NCI-H774 (cell line): ENCODE measurements around the gene ZNF708.
"Not testable (repeated sequence)": the region's sequence is repeated elsewhere in the genome, so short reads cannot be mapped to it uniquely, and the experiment has no call there.

Source experiments
- DNase-seq: peaks from one replicate; lab custom pipeline; 2025; lab: John Stamatoyannopoulos, UW

ZNF708 gene

GRCh38 chr19:21328885-21329605 is at the start of gene ZNF708:
Gene ZNF708 (minus strand): TSS chr19:21329410. CDS start chr19:21329212, 198 bp downstream.
- peak; percentile 92 for DNase-seq

- no peak for DNase-seq
Observed at GRCh38 chr19:21362291-21362690, 33.1 kb upstream of the ZNF708 start.

DNA sequence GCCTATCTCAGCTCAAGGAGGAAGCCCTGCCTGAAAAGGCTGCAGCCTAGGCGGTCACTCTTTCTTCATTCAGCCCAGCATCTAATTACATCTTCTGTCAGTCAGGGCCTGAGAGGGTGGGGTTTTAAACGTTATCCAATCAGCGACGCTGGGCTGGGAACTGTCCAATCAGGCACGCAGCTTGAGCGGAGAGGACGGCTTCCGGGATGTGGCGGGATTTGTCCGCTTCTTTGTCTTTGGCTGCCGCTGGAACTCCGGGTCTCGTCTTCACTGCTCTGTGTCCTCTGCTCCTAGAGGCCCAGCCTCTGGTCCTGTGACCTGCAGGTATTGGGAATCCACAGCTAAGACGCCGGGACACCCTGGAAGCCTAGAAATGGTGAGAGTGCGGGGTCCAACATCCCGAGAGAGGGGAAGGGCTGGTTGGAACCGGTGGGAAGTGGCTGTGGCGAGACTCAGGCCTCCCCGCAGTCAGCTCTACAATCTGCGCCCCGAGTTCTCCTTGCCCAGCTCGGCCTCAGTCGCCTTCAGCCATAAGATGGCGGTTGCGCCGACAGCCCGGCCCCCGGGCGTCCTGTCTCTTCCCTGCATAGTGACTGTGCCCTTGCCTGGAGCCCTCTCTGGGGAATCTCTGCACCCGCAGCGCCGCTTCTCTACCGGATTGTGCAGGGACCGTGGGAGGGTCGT is 29.7 kb upstream of the ZNF708 start, which contains the start of gene ZNF738:
ZNF738 (plus strand) TSS at position 233 of the 684 bp plus-strand sequence; CDS start at position 374, 141 bp downstream.
- peak; percentile 92 for DNase-seq

DNA sequence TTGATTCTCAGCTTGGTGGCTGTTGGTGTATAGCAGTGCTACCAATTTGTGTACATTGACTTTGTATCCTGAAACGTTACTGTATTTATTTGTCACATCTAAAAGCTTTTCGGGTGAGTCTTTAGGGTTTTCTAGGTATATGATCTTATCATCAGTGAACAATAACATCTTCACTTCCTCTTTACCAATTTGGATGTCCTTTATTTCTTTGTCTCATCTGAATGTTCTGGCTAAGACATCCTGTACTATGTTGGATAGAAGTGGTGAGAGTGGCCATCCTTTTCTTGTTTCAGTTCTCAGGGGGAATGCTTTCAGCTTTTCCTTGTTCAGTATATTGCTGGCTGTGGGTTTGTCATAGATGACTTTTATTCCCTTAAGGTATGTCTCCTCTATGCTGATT is 23.6 kb upstream of the ZNF708 start:
- no peak for DNase-seq

DNA sequence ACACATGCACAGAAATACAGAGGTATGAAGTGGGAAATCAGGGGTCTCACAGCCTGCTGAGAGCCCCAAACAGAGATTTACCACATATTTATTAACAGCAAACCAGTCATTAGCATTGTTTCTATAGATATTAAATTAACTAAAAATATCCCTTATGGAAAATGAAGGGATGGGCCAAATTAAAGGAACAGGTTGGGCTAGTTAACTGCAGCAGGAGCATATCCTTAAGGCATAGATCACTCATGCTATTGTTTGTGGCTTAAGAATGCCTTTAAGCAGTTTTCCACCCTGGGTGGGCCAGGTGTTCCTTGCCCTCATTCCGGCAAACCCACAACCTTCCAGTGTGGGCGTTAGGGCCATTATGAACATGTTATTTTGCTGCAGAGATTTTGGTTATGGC is 15.6 kb upstream of the ZNF708 start:
- DNase-seq = not testable (repeated sequence)

DNA sequence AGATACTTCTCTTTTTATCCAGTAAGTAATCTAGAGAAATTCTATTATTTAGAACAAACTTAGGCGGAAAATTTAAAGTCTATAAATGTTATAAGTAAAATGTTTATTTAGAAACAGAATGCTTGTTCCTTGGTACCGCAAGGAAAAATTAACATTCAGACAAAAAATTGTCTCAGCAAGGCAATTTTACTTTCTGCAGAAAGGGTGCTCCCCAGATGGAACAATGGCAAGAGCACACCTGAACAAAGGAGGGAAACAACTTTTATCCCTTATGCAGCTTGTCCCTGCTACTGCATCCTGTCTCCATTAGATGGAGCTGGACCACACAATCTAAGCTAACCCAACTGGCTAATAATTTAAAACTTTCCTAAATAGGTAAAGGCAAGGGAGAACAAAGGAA is 6.5 kb upstream of the ZNF708 start:
- no peak for DNase-seq

DNA sequence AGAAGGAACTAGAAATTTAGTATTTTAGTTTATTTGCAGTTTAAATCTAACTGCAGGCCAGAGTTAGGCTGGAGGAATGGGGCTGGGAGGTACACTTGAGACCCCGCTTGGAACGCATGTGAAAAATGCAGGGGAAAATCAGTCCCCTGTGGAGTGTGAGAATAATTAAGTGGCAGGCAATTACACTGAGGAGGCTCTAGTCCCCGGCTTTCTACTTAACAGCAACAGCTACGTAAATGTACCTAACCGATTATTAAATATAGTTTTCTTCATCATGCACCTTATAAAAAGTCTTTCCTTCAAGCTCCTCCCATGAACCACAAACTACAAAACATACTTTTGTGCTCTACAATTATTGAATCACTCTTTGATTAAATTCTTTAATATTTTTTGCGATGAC is 804 bp downstream of the ZNF708 start:
- DNase-seq = peak; percentile 7

GRCh38 chr19:21326169-21326568 is 3.0 kb downstream of the ZNF708 start:
- DNase-seq = no peak

GRCh38 chr19:21323000-21323399 is 6.2 kb downstream of the ZNF708 start:
- no peak for DNase-seq

GRCh38 chr19:21322528-21322927 is 6.7 kb downstream of the ZNF708 start:
- DNase-seq = no peak

- no peak for DNase-seq
Observed at GRCh38 chr19:21321996-21322395, 7.2 kb downstream of the ZNF708 start.

- no peak for DNase-seq
Observed at GRCh38 chr19:21321134-21321533, 8.1 kb downstream of the ZNF708 start.

- peak; percentile 16 for DNase-seq
Observed at GRCh38 chr19:21317821-21318220, 11.4 kb downstream of the ZNF708 start.

GRCh38 chr19:21314676-21315075 is 14.5 kb downstream of the ZNF708 start:
- DNase-seq = no peak

DNA sequence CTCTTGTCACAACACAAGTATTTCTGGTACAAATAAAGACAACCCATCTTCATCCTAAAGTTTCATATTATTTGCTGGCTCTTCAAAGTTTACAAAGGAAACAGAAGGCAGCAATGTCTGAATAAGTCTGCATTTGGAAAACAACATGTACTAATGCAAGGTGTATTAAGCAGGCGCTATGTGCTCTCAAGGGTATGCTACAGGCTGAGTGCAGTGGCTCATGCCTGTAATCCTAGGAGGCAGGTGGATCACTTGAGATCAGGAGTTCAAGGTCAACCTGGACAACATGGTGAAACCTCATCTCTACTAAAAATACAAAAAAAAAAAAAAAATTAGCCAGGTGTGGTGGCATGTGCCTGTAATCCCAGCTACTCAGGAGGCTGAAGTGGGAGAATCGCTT is 16.4 kb downstream of the ZNF708 start:
- DNase-seq = not testable (repeated sequence)

GRCh38 chr19:21308773-21309172 is 20.4 kb downstream of the ZNF708 start:
- no peak for DNase-seq

- not testable (repeated sequence) for DNase-seq
Observed at GRCh38 chr19:21306881-21307479, 22.2 kb downstream of the ZNF708 start.

DNA sequence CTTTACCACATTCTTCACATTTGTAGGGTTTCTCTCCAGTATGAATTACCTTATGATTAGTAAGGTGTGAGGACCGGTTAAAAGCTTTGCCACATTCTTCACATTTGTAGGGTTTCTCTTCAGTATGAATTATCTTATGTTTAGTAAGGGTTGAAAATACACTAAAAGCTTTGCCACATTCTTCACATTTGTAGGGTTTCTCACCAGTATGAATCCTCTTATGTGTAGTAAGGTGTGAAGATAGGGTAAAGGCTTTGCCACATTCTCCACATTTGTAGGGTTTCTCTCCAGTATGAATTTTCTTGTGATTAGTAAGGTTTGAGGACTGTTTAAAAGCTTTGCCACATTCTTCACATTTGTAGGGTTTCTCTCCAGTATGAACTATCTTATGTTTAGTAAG is 35.4 kb downstream of the ZNF708 start:
- not testable (repeated sequence) for DNase-seq

GRCh38 chr19:21269813-21270212 is 59.4 kb downstream of the ZNF708 start:
- DNase-seq = no peak

DNA sequence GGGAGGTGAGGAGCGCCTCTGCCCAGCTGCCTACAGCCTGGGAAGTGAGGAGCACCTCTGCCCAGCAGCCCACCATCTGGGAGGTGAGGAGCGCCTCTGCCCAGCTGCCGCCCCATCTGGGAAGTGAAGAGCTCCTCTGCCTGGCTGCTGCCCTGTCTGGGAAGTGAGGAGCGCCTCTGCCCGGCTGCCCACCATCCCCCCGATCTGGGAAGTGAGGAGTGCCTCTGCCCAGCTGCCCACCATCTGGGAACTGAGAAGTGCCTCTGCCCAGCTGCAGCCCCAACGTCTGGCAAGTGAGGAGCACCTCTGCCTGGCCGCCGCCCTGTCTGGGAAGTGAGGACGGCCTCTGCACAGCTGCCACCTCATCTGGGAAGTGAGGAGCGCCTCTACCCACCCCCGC is 64.3 kb downstream of the ZNF708 start:
- DNase-seq = no peak

DNA sequence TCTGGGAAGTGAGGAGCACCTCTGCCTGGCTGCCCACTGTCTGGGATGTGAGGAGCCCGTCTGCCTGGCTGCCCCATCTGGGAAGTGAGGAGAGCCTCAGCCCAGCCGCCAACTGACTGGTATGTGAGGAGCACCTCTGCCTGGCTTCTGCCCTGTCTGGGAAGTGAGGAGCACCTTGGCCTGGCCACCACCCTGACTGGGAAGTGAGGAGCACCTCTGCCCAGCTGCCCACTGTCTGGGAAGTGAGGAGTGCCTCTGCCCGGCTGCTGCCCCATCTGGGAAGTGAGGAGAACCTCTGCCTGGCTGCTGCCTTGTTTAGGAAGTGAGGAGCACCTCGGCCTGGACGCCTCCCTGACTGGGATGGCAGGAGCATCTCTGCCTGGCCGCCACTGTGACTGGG is 64.8 kb downstream of the ZNF708 start:
- DNase-seq = no peak

DNA sequence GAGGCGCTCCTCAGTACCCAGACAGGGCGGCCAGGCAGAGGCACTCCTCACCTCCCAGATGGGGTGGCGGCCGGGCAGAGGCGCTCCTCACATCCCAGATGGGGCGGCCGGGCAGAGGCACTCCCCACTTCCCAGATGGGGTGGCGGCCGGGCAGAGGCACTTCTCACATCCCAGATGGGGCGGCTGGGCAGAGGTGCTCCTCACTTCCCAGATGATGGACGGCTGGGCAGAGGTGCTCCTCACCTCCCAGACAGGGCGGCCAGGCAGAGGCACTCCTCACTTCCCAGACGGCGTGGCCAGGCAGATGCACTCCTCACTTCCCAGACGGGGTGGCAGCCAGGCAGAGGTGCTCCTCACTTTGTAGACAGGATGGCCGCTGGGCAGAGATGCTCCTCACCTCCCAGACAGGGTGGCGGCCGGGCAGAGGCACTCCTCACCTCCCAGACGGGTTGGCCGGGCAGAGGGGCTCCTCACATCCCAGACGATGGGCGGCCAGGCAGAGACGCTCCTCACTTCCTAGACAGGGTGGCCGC is 68.3 kb downstream of the ZNF708 start:
- DNase-seq = not testable (repeated sequence)
